ENCODE measurements around the gene ZG16B. TPM values are rescaled to one million over a fixed set of nuclear protein-coding genes. Genes with fewer than 3 reads are reported as not detected.

Gene ZG16B
- total RNA-seq, 1 experiment from 2014 or later, result 19.9 TPM

DNA sequence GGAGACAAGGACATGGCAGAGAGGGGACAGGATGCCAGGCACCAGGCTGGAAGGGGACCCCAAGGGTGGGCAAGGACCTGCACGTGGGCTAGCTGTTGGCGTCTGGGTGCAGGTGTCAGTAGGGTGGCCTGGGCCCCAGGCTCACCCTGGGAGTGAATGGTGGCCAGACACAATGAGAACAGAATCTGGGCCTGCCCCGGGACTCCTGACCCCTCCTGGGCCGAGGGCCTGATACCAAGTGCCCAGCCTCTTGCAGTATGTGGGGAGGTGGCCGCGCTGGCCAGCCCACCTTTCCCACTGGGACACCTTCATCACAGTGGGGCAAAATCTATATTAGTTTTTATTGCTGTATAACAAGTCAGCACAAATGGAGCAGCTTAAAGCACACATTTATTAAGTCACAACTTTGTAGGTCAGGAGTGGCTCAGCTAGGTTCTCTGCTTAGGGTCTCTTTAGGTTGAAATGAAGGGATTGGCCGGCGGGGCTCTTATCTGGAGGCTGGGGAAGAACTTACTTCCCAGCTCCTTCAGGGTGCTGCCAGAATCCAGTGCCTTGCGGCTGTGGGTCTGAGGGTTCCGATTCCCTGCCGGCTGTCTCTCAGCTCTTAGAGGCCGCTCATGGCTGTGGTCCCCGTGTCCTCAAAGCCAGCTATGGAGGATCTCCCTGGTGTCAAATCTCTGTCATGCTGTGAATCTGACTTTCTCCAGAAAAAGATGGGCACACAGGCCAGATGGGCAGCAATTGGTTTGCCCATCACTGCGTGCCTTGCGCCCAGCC is 46.3 kb upstream of the ZG16B start:
- DNase-seq, result no peak
- Histone ChIP-seq H4K20me1 (ENCODE audit: insufficient read depth) (no peaks in the 10 kb centered on the region), H3K27me3 (ENCODE audit: insufficient read depth, low read depth) (peaks cover 3% of the 10 kb centered on the region; the same call in 1 of the 2 replicates), H3F3A (ENCODE audit: insufficient read depth, low read depth) (peaks cover 16% of the 10 kb centered on the region; the same call in 1 of the 2 replicates), H2AFZ (no peak overlapping the region), H3K36me3 (ENCODE audit: low read depth) (no peaks in the 10 kb centered on the region), H3K4me2 (no peak overlapping the region), H3K9me3 (ENCODE audit: insufficient read depth, low read depth) (no peaks in the 10 kb centered on the region), H3K4me3 (no peak overlapping the region), H3K4me1 (replicated peaks; ENCODE audit: insufficient read depth) (peaks cover 2% of the 10 kb centered on the region), H3K79me2 (ENCODE audit: low read depth) (peaks cover 10% of the 10 kb centered on the region; the same call in 1 of the 2 replicates), H3K27ac (no peak overlapping the region), H3K9me2 (ENCODE audit: insufficient read depth) (no peaks in the 10 kb centered on the region)
- intact Hi-C loops (cut with micrococcal nuclease; ENCODE audit: unreplicated experiment), result no loop called here
- no TSS peak for BruUV-seq (replicated peaks)
- CTCF ChIA-PET, result interaction anchor here (0.6 kb wide), 2 partner anchors 42 to 46 kb away, joined by 3 to 7 read pairs; partner anchors contain the start of gene ZG16B
- POLR2A ChIA-PET (ENCODE audit: unreplicated experiment), result interaction anchor here (0.6 kb wide), 1 partner anchor 354 kb away, joined by 3 read pairs; no protein-coding TSS in a partner anchor
- TF ChIP-seq, protein P1, sequence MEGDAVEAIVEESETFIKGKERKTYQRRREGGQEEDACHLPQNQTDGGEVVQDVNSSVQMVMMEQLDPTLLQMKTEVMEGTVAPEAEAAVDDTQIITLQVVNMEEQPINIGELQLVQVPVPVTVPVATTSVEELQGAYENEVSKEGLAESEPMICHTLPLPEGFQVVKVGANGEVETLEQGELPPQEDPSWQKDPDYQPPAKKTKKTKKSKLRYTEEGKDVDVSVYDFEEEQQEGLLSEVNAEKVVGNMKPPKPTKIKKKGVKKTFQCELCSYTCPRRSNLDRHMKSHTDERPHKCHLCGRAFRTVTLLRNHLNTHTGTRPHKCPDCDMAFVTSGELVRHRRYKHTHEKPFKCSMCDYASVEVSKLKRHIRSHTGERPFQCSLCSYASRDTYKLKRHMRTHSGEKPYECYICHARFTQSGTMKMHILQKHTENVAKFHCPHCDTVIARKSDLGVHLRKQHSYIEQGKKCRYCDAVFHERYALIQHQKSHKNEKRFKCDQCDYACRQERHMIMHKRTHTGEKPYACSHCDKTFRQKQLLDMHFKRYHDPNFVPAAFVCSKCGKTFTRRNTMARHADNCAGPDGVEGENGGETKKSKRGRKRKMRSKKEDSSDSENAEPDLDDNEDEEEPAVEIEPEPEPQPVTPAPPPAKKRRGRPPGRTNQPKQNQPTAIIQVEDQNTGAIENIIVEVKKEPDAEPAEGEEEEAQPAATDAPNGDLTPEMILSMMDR (conservative IDR thresholded peaks at IDR 0.05), result no peak
- no peak for TF ChIP-seq EZH2 (IDR thresholded peaks at IDR 0.05; ENCODE audit: low read depth)

DNA sequence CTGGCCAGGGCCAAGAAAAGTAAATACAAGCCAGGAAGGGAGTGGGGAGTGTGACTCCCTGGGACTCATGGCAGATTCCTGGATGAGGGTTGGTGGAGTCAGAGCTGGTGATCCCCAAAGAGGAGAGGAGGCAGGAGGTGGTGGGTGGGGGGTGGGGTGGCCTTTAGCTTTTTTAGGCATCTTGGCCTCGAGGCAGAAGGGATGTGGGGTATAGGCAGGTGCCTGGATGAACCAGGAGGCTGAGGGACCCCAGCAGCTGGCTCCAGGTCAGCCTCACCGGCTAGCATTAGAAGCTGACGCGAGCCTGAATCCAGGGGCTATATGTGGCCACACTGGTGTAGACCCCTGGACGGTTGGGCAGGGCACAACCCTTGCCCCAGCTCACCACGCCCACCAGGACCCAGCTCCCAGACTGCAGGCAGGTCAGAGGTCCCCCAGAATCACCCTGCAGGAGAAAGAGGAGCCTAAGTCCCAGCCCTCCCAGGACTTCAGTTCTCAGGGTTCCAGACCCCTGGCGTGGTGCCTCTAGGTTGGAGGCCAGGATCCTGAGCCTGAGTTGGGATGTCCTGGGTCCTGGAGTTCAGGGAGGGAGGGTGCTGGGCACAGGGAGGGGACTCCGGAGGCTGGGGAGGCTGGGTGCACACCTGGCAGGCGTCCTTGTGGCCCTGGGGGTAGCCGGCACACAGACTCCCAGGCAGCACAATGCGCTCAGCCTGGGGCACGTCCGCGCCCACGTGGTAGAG is 45.6 kb upstream of the ZG16B start:
- no TSS peak for BruUV-seq (replicated peaks)

More for the DNA sequence above, 45.6 kb upstream of the ZG16B start:
- H3K79me2 ChIP-seq (ENCODE audit: low read depth), result 0 out of 2 replicates have a peak, but pooled peaks cover 5% of the 10 kb centered on the region
- no peak overlapping the region for H3K4me3 ChIP-seq
- no peaks in the 10 kb centered on the region for H3K9me3 ChIP-seq (ENCODE audit: insufficient read depth, low read depth)
- H3F3A ChIP-seq (ENCODE audit: insufficient read depth, low read depth), result peaks cover 16% of the 10 kb centered on the region; the same call in 1 of the 2 replicates
- no peak overlapping the region for H2AFZ ChIP-seq
- POLR2A ChIA-PET (ENCODE audit: unreplicated experiment), result interaction anchor here (0.7 kb wide), 2 partner anchors 142 to 1705 kb away, joined by 3 to 6 read pairs; no protein-coding TSS in a partner anchor
- H3K27me3 ChIP-seq (ENCODE audit: insufficient read depth, low read depth), result peaks cover 3% of the 10 kb centered on the region; the same call in 1 of the 2 replicates
- no peak overlapping the region for H3K4me2 ChIP-seq
- DNase-seq, result no peak
- H3K9me2 ChIP-seq (ENCODE audit: insufficient read depth), result no peaks in the 10 kb centered on the region
- H4K20me1 ChIP-seq (ENCODE audit: insufficient read depth), result no peaks in the 10 kb centered on the region
- CTCF ChIA-PET, result no interaction called here
- H3K27ac ChIP-seq, result no peak overlapping the region
- no peaks in the 10 kb centered on the region for H3K36me3 ChIP-seq (ENCODE audit: low read depth)
- TF ChIP-seq, protein P1 (conservative IDR thresholded peaks at IDR 0.05), result no peak
- no peak for TF ChIP-seq EZH2 (IDR thresholded peaks at IDR 0.05; ENCODE audit: low read depth)
- no peaks in the 10 kb centered on the region for H3K4me1 ChIP-seq (replicated peaks; ENCODE audit: insufficient read depth)
- intact Hi-C loops (cut with micrococcal nuclease; ENCODE audit: unreplicated experiment), result no loop called here
